HepG2 (cell line): ENCODE data around the gene OGFR.

Experiments
- CTCF ChIP-seq: sonication (generic); formaldehyde crosslinking; IDR thresholded peaks from 2 replicates; pipeline ENCODE4 v1.5.0; 2020; ENCODE audit warnings: mild to moderate bottlenecking, missing genetic modification reagents, moderate library complexity
- NCOA1 ChIP-seq: sonication (generic); formaldehyde crosslinking; IDR thresholded peaks from 2 replicates; pipeline ENCODE4 v1.9.0; 2021; ENCODE audit warnings: missing genetic modification reagents

GRCh38 chr20:62788607-62789006 lies 16.0 kb upstream of the OGFR start:
- TF ChIP-seq NCOA1, result no peak
- no peak for TF ChIP-seq CTCF (CRISPR knock-in tag)
